ENCODE data around the gene ASXL2. TPM values are rescaled to one million over a fixed set of nuclear protein-coding genes. Genes with fewer than 3 reads are reported as not detected.
A peak's percentile ranks its signal among the peaks of the same experiment; 100 is the strongest.

ASXL2 gene
- total RNA-seq, 1 donor from 2014 or later = 25.4 TPM

DNA sequence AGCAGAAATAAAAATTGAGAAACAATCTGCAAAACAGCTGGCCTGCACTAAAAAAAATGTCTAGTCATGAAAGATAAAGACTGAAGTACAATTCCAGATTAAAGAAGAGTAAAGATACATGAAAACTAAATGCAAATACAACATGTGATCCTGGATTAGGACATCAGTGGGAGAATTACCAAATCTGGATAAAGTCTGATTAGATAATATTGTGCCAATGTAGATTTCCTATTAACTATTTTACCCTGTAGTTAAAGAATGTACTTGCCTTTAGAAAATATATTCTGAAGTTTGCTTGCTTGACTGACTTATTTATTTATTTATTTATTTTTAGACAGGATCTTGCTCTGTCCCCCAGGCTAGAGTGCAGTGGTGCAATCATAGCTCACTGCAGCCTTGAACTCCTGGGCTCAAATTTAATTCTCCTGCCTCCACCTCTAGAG, 58.7 kb downstream of the ASXL2 start:
- Mint-ChIP-seq H3K4me1 (peaks cover 3% of the 10 kb centered on the region), H3K27ac (no peak overlapping the region), H3K27me3 (ENCODE audit: low read depth) (no peaks in the 10 kb centered on the region), H3K9me3 (no peaks in the 10 kb centered on the region), H3K36me3 (peaks cover 11% of the 10 kb centered on the region), H3K4me3 (no peak overlapping the region)
- DNase-seq (ENCODE audit: low spot score in 2 of 2, unreplicated experiment in 2 of 2) = no peak
- TF ChIP-seq, protein P1, sequence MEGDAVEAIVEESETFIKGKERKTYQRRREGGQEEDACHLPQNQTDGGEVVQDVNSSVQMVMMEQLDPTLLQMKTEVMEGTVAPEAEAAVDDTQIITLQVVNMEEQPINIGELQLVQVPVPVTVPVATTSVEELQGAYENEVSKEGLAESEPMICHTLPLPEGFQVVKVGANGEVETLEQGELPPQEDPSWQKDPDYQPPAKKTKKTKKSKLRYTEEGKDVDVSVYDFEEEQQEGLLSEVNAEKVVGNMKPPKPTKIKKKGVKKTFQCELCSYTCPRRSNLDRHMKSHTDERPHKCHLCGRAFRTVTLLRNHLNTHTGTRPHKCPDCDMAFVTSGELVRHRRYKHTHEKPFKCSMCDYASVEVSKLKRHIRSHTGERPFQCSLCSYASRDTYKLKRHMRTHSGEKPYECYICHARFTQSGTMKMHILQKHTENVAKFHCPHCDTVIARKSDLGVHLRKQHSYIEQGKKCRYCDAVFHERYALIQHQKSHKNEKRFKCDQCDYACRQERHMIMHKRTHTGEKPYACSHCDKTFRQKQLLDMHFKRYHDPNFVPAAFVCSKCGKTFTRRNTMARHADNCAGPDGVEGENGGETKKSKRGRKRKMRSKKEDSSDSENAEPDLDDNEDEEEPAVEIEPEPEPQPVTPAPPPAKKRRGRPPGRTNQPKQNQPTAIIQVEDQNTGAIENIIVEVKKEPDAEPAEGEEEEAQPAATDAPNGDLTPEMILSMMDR (IDR thresholded peaks at IDR 0.05; ENCODE audit: unreplicated experiment) = no peak

DNA sequence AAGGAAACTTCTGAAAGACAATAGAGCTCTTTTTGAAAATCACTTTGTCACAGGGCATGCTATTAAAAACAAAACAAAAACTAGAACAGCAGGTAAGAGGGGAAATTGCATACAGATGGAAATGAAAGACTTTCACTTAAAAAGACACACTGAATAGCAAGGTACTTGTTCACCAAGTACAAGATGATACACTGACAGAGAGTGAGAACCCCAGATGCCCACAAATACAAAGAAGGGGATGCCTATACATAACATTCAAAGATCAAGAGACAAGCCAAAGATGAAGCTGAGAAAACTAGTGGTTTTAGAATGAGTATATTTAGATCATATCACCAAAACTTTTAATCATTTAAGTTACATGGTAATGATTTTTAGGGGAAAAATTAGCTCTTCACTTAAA, 60.7 kb downstream of the ASXL2 start:
- H3K9me3 Mint-ChIP-seq = no peaks in the 10 kb centered on the region
- no peaks in the 10 kb centered on the region for H3K27me3 Mint-ChIP-seq (ENCODE audit: low read depth)
- H3K36me3 Mint-ChIP-seq = peaks cover 10% of the 10 kb centered on the region
- H3K4me1 Mint-ChIP-seq = peaks cover 3% of the 10 kb centered on the region
- H3K4me3 Mint-ChIP-seq = no peak overlapping the region
- TF ChIP-seq, protein P1 (IDR thresholded peaks at IDR 0.05; ENCODE audit: unreplicated experiment) = no peak
- DNase-seq (ENCODE audit: low spot score in 2 of 2, unreplicated experiment in 2 of 2) = no peak
- peak overlapping the region; percentile 2 for H3K27ac Mint-ChIP-seq

DNA sequence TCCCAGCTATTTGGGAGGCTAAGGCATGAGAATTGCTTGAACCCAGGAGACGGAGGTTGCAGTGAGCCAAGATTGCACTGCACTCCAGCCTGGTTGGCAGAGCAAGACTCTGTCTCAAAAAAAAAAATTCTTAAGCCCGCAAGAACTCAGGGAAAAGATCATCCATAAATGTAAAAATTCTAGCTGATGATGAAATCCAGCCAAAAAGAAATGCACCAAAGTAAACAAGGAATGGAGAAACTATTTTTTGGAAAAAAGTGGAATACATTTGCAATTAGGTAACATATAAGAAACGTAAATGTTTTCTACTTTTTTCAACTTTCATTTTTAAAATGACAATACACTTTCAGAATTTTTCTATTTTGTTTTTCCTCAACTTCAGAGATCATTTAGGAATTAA, 61.3 kb downstream of the ASXL2 start:
- TF ChIP-seq, protein P1 (IDR thresholded peaks at IDR 0.05; ENCODE audit: unreplicated experiment) = no peak
- Mint-ChIP-seq H3K4me3 (no peak overlapping the region), H3K27me3 (ENCODE audit: low read depth) (no peaks in the 10 kb centered on the region), H3K4me1 (peaks cover 3% of the 10 kb centered on the region), H3K36me3 (peaks cover 6% of the 10 kb centered on the region), H3K9me3 (no peaks in the 10 kb centered on the region), H3K27ac (no peak overlapping the region)
- DNase-seq (ENCODE audit: low spot score in 2 of 2, unreplicated experiment in 2 of 2) = no peak

DNA sequence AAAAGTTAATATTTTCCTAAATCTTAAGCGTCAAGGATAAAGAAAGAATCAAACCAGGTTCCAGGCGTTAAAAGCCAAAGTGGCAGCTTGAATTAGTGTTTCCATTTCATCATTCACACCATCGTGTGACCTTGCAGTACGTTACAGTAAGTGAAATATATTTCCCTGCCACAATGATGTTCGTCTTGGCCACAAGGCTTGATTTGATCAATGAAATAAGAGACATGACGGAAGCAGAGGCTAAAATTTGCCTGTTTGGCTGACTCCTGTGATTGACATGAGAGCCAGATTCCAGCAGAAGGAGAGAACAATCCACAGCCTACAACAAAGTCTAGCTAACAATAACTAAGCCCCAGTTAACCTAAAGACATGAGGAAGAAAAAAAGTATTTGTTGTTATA, 62.0 kb downstream of the ASXL2 start:
- no peaks in the 10 kb centered on the region for H3K4me1 Mint-ChIP-seq
- H3K4me3 Mint-ChIP-seq = no peak overlapping the region
- DNase-seq (ENCODE audit: low spot score in 2 of 2, unreplicated experiment in 2 of 2) = no peak
- H3K9me3 Mint-ChIP-seq = no peaks in the 10 kb centered on the region
- TF ChIP-seq, protein P1 (IDR thresholded peaks at IDR 0.05; ENCODE audit: unreplicated experiment) = no peak
- no peaks in the 10 kb centered on the region for H3K27me3 Mint-ChIP-seq (ENCODE audit: low read depth)
- H3K27ac Mint-ChIP-seq = no peak overlapping the region
- peaks cover 6% of the 10 kb centered on the region for H3K36me3 Mint-ChIP-seq

DNA sequence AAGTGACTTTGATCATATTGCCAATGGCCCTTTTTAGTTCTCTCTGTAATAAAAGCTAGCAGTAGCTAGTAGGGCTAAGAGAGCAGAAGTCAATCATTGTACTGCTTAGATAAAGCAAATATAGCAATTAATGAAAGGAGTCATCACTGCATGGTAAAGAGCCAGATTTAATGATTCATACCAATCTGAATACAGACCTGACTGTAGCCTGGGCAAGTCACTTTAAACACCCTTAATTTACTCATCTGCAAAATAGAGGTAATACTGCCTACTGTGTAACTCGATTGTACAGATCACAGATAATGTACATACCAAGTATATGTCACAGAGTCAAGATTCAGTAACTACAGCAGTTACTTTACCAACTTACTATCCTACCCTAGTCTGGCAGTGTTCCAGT, 63.6 kb downstream of the ASXL2 start:
- Mint-ChIP-seq H3K27ac (no peak overlapping the region), H3K27me3 (ENCODE audit: low read depth) (no peaks in the 10 kb centered on the region), H3K36me3 (peaks cover 6% of the 10 kb centered on the region), H3K4me1 (no peaks in the 10 kb centered on the region), H3K9me3 (no peaks in the 10 kb centered on the region), H3K4me3 (no peak overlapping the region)
- TF ChIP-seq, protein P1 (IDR thresholded peaks at IDR 0.05; ENCODE audit: unreplicated experiment) = no peak
- no peak for DNase-seq (ENCODE audit: low spot score in 2 of 2, unreplicated experiment in 2 of 2)

DNA sequence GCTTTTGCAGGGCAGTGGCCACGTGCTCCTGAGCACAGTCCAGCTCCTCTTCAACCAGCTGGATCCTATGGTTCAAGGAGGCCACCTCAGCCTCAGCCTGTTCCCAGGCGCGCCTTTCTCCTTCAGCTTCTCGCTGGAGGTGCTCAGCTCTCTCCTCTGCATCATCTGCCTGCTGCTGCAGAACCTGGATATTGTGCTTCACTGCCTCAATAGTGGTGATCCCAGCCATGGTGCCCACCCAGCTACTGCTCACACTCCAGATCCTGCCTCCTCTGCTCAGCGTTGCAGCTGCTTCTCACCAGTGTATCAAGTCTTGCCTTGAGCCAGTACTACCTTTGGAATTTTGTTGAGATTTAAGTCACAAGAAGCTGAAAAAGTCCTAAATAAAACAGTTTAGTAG, 67.9 kb downstream of the ASXL2 start:
- Mint-ChIP-seq H3K4me1 (no peaks in the 10 kb centered on the region), H3K27me3 (ENCODE audit: low read depth) (no peaks in the 10 kb centered on the region), H3K27ac (no peak overlapping the region), H3K4me3 (no peak overlapping the region), H3K36me3 (peaks cover 3% of the 10 kb centered on the region), H3K9me3 (no peaks in the 10 kb centered on the region)
- TF ChIP-seq, protein P1 (IDR thresholded peaks at IDR 0.05; ENCODE audit: unreplicated experiment) = no peak
- no peak for DNase-seq (ENCODE audit: low spot score in 2 of 2, unreplicated experiment in 2 of 2)

Measured in mesothelial cell of epicardium (in vitro differentiated cells).